ENCODE data around the gene SPATA31D4. TPM values are rescaled to one million over a fixed set of nuclear protein-coding genes. Genes with fewer than 3 reads are reported as not detected.

Gene SPATA31D4
- total and polyA plus RNA-seq, 3 donors from 2014 or later = 2.7 to 9.4 (median 6.1) TPM

DNA sequence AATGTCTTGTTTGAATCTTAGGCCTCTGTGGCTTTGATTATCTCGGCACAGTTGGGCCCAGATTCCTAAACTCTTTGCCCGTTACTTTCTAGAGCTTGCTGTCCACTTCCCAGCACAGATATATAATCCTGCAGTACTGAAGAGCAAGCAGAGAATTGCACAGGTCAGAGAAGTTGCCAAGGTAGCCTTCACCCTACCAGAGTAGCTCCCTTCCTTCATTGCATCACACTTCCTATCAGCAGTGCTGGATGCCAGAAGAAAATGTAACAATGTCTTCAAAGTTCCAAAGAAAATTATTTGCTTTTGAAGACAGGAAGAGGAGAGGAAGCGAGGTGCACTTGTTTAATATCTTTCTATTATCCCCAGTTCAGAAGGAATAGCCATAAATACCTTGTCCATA is 38.1 kb upstream of the SPATA31D4 start:
- no peaks in the 10 kb centered on the region for H3K27me3 ChIP-seq
- peak overlapping the region in 1 of 2 donors; percentile 24 for H3K27ac ChIP-seq
- intact Hi-C loops (cut with DNase I; ENCODE audit: low total_unique reads) = no loop called here
- TF ChIP-seq, protein P1, sequence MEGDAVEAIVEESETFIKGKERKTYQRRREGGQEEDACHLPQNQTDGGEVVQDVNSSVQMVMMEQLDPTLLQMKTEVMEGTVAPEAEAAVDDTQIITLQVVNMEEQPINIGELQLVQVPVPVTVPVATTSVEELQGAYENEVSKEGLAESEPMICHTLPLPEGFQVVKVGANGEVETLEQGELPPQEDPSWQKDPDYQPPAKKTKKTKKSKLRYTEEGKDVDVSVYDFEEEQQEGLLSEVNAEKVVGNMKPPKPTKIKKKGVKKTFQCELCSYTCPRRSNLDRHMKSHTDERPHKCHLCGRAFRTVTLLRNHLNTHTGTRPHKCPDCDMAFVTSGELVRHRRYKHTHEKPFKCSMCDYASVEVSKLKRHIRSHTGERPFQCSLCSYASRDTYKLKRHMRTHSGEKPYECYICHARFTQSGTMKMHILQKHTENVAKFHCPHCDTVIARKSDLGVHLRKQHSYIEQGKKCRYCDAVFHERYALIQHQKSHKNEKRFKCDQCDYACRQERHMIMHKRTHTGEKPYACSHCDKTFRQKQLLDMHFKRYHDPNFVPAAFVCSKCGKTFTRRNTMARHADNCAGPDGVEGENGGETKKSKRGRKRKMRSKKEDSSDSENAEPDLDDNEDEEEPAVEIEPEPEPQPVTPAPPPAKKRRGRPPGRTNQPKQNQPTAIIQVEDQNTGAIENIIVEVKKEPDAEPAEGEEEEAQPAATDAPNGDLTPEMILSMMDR (IDR thresholded peaks at IDR 0.05) = no peak
- no peak for TF ChIP-seq POLR2A (IDR thresholded peaks at IDR 0.05)
- WGBS, 2 donors = 55 to 56% methylated on average over 3 of the region's 3 CpGs
- peaks cover 5% of the 10 kb centered on the region for H3K4me1 ChIP-seq
- H3K4me3 ChIP-seq = no peak overlapping the region
- H3K9me3 ChIP-seq = no peaks in the 10 kb centered on the region
- peak; percentile 32 for DNase-seq
- no peaks in the 10 kb centered on the region for H3K36me3 ChIP-seq (ENCODE audit: low read depth, missing control alignments)

DNA sequence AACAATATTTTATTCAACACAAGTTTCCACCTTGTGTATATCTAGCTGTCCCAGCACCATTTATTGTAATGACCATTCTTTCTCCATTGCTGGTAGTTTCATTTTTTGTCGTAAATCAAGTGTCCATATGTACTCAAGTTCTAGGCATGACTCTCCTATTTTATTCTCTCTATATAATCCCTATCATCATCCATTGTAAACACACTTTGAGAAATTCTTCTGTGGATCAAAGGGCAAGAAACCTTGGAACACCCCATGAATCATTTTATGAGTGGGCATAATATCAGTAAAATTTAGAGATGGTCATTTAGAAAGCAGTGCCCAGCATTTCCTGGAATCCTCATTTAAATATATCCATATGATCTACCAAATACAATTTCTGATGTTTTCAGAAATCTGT is 35.8 kb upstream of the SPATA31D4 start:
- H3K4me3 ChIP-seq = no peak overlapping the region
- DNase-seq = no peak
- H3K36me3 ChIP-seq (ENCODE audit: low read depth, missing control alignments) = no peaks in the 10 kb centered on the region
- H3K27me3 ChIP-seq = no peaks in the 10 kb centered on the region
- 93 to 94% methylated on average over 1 of the region's 1 CpG for WGBS, 2 donors
- H3K9me3 ChIP-seq = no peaks in the 10 kb centered on the region
- TF ChIP-seq, protein P1 (IDR thresholded peaks at IDR 0.05) = no peak
- TF ChIP-seq POLR2A (IDR thresholded peaks at IDR 0.05) = no peak
- intact Hi-C loops (cut with DNase I; ENCODE audit: low total_unique reads) = no loop called here
- H3K27ac ChIP-seq = no peak overlapping the region
- H3K4me1 ChIP-seq = peaks cover 5% of the 10 kb centered on the region

DNA sequence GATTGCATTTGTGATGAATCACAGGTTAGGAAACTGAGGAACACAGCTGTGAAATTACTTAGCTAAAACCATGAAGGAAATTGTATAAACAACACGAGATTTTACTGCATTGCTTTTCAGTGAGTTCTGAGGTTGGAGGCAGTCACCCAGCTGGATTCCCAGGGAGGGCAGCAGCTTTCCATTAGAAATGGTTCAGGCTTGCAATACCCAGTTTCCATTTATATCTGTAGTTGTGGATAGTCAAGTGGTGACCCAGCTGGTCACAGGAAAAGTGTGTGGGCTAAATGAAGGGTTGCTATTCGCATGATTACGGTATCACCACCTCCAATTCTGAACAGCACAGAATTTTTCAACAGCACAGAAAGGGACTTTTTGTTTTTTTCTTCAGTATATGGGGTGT is 34.3 kb upstream of the SPATA31D4 start:
- Histone ChIP-seq H3K27me3 (no peaks in the 10 kb centered on the region), H3K4me1 (peaks cover 5% of the 10 kb centered on the region), H3K27ac (no peak overlapping the region), H3K4me3 (no peak overlapping the region), H3K9me3 (no peaks in the 10 kb centered on the region), H3K36me3 (ENCODE audit: low read depth, missing control alignments) (no peaks in the 10 kb centered on the region)
- 94 to 98% methylated on average over 3 of the region's 3 CpGs for WGBS, 2 donors
- TF ChIP-seq, protein P1 (IDR thresholded peaks at IDR 0.05) = no peak
- no peak for TF ChIP-seq POLR2A (IDR thresholded peaks at IDR 0.05)
- intact Hi-C loops (cut with DNase I; ENCODE audit: low total_unique reads) = no loop called here
- no peak for DNase-seq

DNA sequence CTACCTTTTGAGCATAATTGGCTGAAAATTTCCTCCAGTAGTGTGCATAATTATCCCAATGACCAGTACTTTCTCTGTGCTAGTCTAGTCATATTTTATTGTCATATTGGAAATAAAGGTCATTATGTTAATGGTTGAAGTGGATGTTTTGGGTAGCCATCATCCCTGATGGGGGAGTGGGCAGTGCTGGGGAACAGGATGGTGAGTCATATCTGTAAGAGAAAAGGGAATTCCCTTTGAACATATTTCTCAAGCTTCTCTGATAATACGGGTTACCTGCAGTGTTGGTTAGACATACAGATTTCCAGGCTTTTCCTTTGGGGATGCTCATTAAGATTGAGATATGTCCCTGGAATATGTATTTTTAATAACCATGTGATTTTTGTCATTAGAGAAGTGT is 33.3 kb upstream of the SPATA31D4 start:
- TF ChIP-seq, protein P1 (IDR thresholded peaks at IDR 0.05) = no peak
- TF ChIP-seq POLR2A (IDR thresholded peaks at IDR 0.05) = no peak
- no peaks in the 10 kb centered on the region for H3K9me3 ChIP-seq
- no peaks in the 10 kb centered on the region for H3K27me3 ChIP-seq
- no peaks in the 10 kb centered on the region for H3K36me3 ChIP-seq (ENCODE audit: low read depth, missing control alignments)
- no peak overlapping the region for H3K27ac ChIP-seq
- H3K4me1 ChIP-seq = peaks cover 4% of the 10 kb centered on the region
- H3K4me3 ChIP-seq = no peak overlapping the region
- 83 to 84% methylated on average over 1 of the region's 1 CpG for WGBS, 2 donors
- no peak for DNase-seq
- intact Hi-C loops (cut with DNase I; ENCODE audit: low total_unique reads) = no loop called here

DNA sequence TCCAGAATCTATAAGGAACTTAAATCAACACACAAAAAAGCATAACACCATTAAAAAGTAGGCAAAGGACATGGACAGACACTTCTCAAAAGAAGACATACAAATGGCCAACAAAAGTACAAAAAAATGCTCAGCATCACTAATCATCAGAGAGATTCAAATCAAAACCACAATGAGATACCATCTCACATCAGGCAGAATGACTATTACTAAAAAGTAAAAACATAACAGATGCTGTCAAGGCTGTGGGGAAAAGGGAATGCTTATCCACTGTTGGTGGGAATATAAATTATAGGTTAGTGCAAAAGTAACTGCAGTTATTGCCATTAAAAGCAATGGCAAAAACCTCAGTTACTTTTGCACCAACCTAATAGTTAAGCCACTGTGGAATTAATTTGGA is 32.2 kb upstream of the SPATA31D4 start:
- H3K27me3 ChIP-seq = no peaks in the 10 kb centered on the region
- H3K36me3 ChIP-seq (ENCODE audit: low read depth, missing control alignments) = no peaks in the 10 kb centered on the region
- peaks cover under 1% of the 10 kb centered on the region for H3K4me1 ChIP-seq
- intact Hi-C loops (cut with DNase I; ENCODE audit: low total_unique reads) = no loop called here
- no peak overlapping the region for H3K4me3 ChIP-seq
- no peak for DNase-seq
- no peak for TF ChIP-seq POLR2A (IDR thresholded peaks at IDR 0.05)
- TF ChIP-seq, protein P1 (IDR thresholded peaks at IDR 0.05) = no peak
- no peaks in the 10 kb centered on the region for H3K9me3 ChIP-seq
- H3K27ac ChIP-seq = no peak overlapping the region
